GM12865 (cell line): ENCODE results near the gene AHNAK.
A peak's percentile ranks its signal among the peaks of the same experiment; 100 is the strongest.

Experiments used
- DNase-seq: peaks from one replicate; pipeline ENCODE4 v3.0.0; 2010; ENCODE audit warnings: low read depth
- H3K4me3 ChIP-seq: 2 replicates; pipeline ENCODE4 v1.5.1; 2011; ENCODE audit warnings: mild to moderate bottlenecking, low read depth, low read length, control low read depth
- TF ChIP-seq, protein P1 (sequence below): IDR thresholded peaks from 2 replicates; pipeline ENCODE4 v1.5.1; 2011; ENCODE audit warnings: low read length, control low read depth, low read depth, inconsistent platforms; ENCODE audit not compliant: insufficient read depth; ENCODE audit errors: missing control alignments

The AHNAK gene

DNA sequence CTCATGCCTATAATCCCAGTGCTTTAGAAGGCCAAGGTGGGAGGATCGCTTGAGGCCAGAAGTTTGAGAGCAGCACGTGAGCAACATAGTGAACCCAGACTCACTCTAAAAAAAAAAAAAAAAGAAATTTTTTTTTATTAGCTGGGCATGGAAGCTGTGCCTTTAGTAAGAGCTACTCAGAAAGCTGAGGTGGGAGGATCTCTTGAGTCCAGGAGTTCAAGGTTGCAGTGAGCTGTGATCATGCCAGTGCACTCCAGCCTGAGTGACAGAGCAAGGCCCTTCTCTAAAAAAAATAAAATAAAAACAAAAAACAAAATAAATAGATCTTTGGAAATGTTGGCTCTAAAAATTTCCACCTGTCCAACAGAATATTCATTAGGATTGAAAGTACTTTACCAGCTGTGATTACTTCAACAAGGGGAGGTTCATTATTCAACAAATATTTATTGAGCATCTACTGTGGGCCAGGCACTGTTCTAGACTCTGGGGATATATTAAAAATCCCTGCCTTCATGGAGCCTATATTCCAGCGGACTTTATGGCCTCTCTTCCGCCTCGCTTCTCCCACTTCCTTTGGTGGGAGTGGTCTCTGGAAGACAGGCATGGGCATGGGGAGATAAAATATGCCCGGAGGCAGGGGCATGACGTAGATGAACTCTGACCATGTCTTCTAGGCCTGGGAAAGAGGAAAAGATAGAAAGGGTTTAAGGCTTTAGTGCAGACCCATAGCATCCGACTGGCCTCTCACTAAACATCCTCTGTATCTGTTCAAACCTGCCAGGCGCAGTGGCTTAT is 47.9 kb downstream of the AHNAK start:
- no peak for DNase-seq
- H3K4me3 ChIP-seq = no peak overlapping the region
- TF ChIP-seq, protein P1, sequence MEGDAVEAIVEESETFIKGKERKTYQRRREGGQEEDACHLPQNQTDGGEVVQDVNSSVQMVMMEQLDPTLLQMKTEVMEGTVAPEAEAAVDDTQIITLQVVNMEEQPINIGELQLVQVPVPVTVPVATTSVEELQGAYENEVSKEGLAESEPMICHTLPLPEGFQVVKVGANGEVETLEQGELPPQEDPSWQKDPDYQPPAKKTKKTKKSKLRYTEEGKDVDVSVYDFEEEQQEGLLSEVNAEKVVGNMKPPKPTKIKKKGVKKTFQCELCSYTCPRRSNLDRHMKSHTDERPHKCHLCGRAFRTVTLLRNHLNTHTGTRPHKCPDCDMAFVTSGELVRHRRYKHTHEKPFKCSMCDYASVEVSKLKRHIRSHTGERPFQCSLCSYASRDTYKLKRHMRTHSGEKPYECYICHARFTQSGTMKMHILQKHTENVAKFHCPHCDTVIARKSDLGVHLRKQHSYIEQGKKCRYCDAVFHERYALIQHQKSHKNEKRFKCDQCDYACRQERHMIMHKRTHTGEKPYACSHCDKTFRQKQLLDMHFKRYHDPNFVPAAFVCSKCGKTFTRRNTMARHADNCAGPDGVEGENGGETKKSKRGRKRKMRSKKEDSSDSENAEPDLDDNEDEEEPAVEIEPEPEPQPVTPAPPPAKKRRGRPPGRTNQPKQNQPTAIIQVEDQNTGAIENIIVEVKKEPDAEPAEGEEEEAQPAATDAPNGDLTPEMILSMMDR = no peak

DNA sequence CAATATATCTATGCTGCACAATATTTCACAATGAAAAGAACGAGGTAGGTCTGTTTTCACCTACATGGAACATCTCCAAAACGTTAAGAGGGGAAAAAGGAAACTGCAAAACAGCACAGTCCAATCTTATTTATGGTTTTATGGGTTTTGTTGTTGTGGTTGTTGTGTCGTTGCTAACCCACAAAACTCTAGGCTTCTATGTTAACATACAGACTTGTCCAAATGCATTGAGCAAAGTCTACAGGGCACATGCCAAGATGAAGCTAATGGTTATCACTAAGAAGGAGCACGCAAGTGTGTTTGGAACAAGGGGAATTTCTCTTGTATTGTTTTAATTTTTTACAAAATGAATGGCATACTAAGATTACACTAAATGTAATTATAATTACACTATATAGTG is 48.6 kb downstream of the AHNAK start:
- no peak for DNase-seq
- H3K4me3 ChIP-seq = no peak overlapping the region
- TF ChIP-seq, protein P1 = no peak

DNA sequence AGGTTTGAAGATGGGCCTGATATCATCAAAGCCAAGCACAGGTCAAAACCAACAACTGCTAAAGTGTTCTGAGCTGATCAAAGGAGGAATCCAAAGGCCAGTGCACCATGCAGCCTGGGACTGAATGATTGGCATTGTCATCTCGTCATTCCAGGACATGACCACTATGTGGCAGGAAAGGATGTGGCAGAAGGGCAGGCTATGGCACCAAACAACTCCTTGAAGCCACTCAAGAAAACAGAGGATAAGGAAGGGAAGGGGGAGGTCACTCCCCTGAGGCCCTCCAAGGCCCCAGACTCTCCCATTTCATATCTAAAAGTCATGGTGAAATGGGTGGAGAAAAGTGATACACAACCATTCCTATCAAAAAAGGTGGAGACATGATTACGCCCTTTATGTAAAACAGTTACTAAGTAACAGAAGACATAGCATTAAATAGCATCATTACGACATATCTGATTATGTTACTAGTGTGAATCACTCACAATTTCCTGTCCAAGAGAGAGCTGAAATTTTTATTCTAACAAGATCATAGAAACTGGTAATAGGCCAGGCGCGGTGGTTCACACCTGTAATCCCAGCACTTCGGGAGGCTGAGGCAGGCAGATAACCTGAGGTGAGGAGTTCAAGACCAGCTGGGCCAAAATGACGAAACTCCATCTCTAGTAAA is 49.3 kb downstream of the AHNAK start:
- TF ChIP-seq, protein P1 = peak; percentile 21
- DNase-seq = peak; percentile 41
- H3K4me3 ChIP-seq = no peak overlapping the region

DNA sequence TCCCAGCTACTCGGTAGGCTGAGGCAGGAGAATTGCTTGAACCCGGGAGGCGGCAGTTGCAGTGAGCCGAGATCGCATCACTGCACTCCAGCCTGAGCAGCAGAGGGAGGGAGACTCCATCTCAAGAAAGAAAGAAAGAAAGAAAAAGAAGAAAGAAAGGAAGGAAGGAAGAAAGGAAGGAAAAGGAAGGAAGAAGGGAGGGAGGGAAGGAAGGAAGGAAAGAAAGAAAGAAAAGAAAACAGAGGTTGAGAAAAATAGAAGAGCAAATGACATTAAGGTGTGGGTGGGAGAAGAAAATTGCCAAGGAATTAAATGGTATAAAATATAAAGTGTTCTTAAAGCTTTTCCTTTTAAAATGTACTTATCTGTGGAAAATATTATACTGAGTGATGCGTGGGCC is 49.9 kb downstream of the AHNAK start:
- no peak for DNase-seq
- no peak overlapping the region for H3K4me3 ChIP-seq
- TF ChIP-seq, protein P1 = no peak

DNA sequence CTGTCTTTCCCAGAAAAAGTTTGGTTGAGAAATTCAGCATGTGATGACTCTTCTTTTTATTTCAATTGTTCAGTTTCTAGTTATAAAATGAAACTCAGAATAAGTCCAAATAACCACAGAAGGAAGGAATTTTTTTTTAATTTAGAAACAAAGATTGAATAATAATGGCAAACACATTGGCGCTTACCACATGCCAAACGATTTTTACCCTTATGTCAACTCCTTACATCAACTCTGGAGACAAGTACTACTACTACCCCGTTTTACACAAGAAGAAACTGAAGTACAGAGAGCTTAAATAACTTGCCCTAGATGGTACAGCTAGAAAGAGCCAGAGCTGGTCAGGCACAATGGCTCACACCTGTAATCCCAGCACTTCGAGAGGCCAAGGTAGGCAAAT is 52.4 kb downstream of the AHNAK start:
- no peak for DNase-seq
- TF ChIP-seq, protein P1 = no peak
- H3K4me3 ChIP-seq = no peak overlapping the region

DNA sequence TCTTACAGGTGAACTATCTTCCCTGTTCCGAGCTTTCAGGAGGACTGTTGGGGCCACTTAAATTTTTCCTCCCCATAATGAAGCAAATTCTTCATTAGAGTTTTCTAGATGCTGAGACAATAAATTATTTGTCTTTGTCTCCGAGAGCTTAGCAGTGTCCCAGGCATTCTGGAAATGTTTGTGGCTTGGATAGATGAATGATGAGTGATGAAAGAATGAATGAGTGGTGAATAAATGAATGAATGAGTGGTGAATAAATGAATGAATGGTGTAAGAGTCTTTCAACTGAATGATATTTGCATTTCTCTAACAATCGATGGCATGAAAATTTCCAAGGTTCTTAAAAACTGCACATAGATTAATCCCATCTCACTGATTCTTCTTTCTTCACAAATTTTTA is 52.8 kb downstream of the AHNAK start:
- no peak for DNase-seq

More for the DNA sequence above, 52.8 kb downstream of the AHNAK start:
- TF ChIP-seq, protein P1 = no peak
- no peak overlapping the region for H3K4me3 ChIP-seq
